ENCODE data around the gene TLK2.
"Not testable (repeated sequence)": the region's sequence is repeated elsewhere in the genome, so short reads cannot be mapped to it uniquely, and the experiment has no call there.

- not testable (repeated sequence) for TF ChIP-seq REST (tag by site-specific recombination; IDR thresholded peaks at IDR 0.05); ATF2 (tag by site-specific recombination; IDR thresholded peaks at IDR 0.05; ENCODE audit: low read depth); ZNF549 (tag by site-specific recombination; IDR thresholded peaks at IDR 0.05)
Measured at GRCh38 chr17:62454111-62454510, 24.5 kb upstream of the TLK2 start.

All from HEK293 (cell line).